Motor neuron (in vitro differentiated cells): ENCODE measurements around the gene TBCE. TPM values are rescaled to one million over a fixed set of nuclear protein-coding genes. Genes with fewer than 3 reads are reported as not detected.
"Not testable (repeated sequence)": the region's sequence is repeated elsewhere in the genome, so short reads cannot be mapped to it uniquely, and the experiment has no call there.

Experiments used
- ATAC-seq, 8 experiments: fragments of 200-7000 bp; cut with Tn5 transposase; replicated peaks in 6 of 8; 2 replicates each; pipeline ENCODE4 v1.8.0; 2021; ENCODE audit warnings: mild to moderate bottlenecking in 8 of 8, moderate library complexity in 8 of 8
- H3K27ac ChIP-seq, 2 donors: fragments of 250-450 bp; sonication (Bioruptor Pico); 2 replicates each; pipeline ENCODE4 v1.9.0; 2021; ENCODE audit warnings: antibody characterized with exemption in 2 of 2, mild to moderate bottlenecking in 2 of 2, moderate library complexity in 1 of 2
- H3K4me1 ChIP-seq, 2 donors: fragments of 250-450 bp; sonication (Bioruptor Pico); replicated peaks in 1 of 2; 2 replicates each; pipeline ENCODE4 v1.6.1; 2021; ENCODE audit warnings: antibody characterized with exemption in 2 of 2, mild to moderate bottlenecking in 2 of 2, moderate library complexity in 1 of 2
- H3K4me3 ChIP-seq, 5 donors: fragments of 250-450 bp; sonication (Bioruptor Pico); 2 replicates each; pipeline ENCODE4 v1.9.0; 2021; ENCODE audit warnings: antibody characterized with exemption in 5 of 5, mild to moderate bottlenecking in 5 of 5, moderate library complexity in 4 of 5
- WGBS, 10 experiments: fragments of 450-650 bp; shearing (Covaris generic); methylation state at CpG; one replicate each; pipeline ENCODE4 v1.0.0; 2022; 5-methylcytosine and 5-hydroxymethylcytosine counted together
- in situ Hi-C, 9 experiments: fragments of 400-800 bp; cut with MboI; loops; one replicate each; pipeline ENCODE4 v1.15.0; 2021; ENCODE audit warnings: low sequenced_read_pairs in 9 of 9, low pct_unique_long_range_greater_than_20kb in 2 of 9; ENCODE audit not compliant: unreplicated experiment in 9 of 9
- total RNA-seq, 8 experiments: library from RNA; unstranded; fragments of 300-600 nt; gene quantifications; 2 replicates each; pipeline versions ENCODE4 v1.2.3 to v1.2.4, GENCODE V29; 2022

Gene TBCE
- total RNA-seq, 8 experiments from 2014 or later = 22.8 to 54.1 (median 33.8) TPM

GRCh38 chr1:235450886-235451483, 83.8 kb downstream of the TBCE start:
- H3K27ac ChIP-seq = no peak overlapping the region
- in situ Hi-C loops = no loop called here
- WGBS, 10 experiments = 58 to 100% (median 71%) methylated on average over 1 to 2 of the region's 2 CpGs; no CpG with 5 or more reads in 2 of the 10 experiments

DNA sequence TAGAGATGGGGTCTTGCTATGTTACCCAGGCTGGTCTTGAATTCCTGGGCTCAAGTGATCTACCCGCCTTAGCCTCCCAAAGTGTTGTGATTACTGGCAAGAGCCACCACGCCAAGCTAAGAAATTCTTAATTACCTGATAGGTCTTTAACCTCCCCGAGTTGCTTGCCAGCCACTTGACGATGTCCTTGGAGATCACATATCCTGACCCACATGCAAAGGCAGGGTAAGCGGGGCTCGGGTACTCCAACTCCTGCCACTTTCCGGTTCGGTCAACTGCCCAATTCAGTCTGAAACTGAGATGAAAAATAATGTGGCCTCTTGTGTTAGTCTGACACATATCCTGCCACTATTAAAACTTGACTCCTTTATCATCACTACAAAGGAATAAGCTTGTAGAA, 86.8 kb downstream of the TBCE start:
- H3K4me1 ChIP-seq = peaks cover 6 to 10% of the 10 kb centered on the region in 2 donors
- no peak overlapping the region for H3K27ac ChIP-seq
- no peak overlapping the region for H3K4me3 ChIP-seq
- in situ Hi-C loops = no loop called here
- 83 to 100% (median 96%) methylated on average over 1 to 7 of the region's 8 CpGs; no CpG with 5 or more reads in 1 of the 10 experiments for WGBS, 10 experiments
- ATAC-seq = no peak

More at GRCh38 chr1:235450886-235451483, 83.8 kb downstream of the TBCE start:
- H3K4me1 ChIP-seq = peaks cover 3 to 7% of the 10 kb centered on the region in 2 donors
- ATAC-seq = peak in 3 of 8 experiments; percentile 61 to 90 (median 66)
- no peak overlapping the region for H3K4me3 ChIP-seq

DNA sequence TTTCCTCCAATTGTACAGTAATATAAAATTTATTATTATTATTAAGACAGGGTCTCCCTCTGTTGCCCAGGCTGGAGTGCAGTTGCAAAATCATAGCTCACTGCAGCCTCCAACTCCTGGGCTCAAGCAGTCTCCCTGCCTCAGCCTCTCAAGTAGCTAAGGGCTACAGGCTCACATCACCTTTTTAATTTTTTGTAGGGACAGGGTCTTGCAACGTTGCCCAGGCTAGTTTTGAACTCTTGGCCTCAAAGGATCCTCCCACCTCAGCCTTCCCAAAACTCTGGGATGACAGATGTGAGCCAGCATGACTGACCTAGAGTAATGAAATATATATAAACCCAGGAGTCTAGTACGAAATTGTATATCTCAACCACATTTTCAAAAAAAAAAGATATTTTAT, 87.9 kb downstream of the TBCE start:
- H3K4me1 ChIP-seq = peaks cover 6 to 10% of the 10 kb centered on the region in 2 donors
- H3K4me3 ChIP-seq = no peak overlapping the region
- WGBS, 10 experiments = 67 to 100% (median 91%) methylated on average over 1 to 2 of the region's 2 CpGs; no CpG with 5 or more reads in 5 of the 10 experiments
- H3K27ac ChIP-seq = no peak overlapping the region
- in situ Hi-C loops = no loop called here
- ATAC-seq = no peak

- 9 to 58% (median 25%) methylated on average over 2 to 4 of the region's 4 CpGs; no CpG with 5 or more reads in 1 of the 10 experiments for WGBS, 10 experiments
- Histone ChIP-seq H3K4me3 (no peak overlapping the region), H3K4me1 (peaks cover 6 to 10% of the 10 kb centered on the region in 2 donors), H3K27ac (no peak overlapping the region)
- in situ Hi-C loops = no loop called here
- ATAC-seq = peak in 5 of 8 experiments; percentile 32 to 81 (median 71)
Observed at GRCh38 chr1:235455823-235456222, 88.6 kb downstream of the TBCE start.

GRCh38 chr1:235457856-235458255, 90.6 kb downstream of the TBCE start:
- H3K4me3 ChIP-seq, H3K27ac ChIP-seq, in situ Hi-C loops, ATAC-seq: not testable (repeated sequence)
- 40 to 100% (median 97%) methylated on average over 1 to 7 of the region's 7 CpGs; no CpG with 5 or more reads in 1 of the 10 experiments for WGBS, 10 experiments
- peaks cover 6 to 10% of the 10 kb centered on the region in 2 donors for H3K4me1 ChIP-seq

DNA sequence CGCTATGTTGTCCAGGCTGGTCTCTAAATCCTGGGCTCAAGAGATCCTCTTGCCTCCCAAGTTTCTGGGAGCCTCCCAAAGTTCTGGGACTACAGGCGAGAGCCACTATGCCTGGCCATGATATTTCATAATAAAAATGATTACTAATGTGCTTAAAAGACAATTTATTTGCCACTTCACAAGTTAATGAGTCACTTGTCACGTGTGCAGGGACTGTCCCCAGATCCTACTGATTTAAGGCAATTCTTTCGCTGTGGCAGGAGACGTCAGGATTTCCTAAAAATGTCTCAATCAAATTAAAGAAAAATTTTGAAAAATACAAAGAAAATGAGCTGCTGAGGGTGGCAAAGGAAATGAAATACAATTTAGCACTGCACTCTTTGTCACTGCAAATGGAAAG, 93.5 kb downstream of the TBCE start:
- 72 to 100% (median 94%) methylated on average over 1 to 5 of the region's 5 CpGs for WGBS, 10 experiments
- in situ Hi-C loops = no loop called here
- Histone ChIP-seq H3K27ac (no peak overlapping the region), H3K4me3 (no peak overlapping the region), H3K4me1 (peaks cover 3 to 5% of the 10 kb centered on the region in 2 donors)
- ATAC-seq = no peak

GRCh38 chr1:235461954-235462353, 94.7 kb downstream of the TBCE start:
- H3K4me1 ChIP-seq = no peaks in the 10 kb centered on the region
- H3K4me3 ChIP-seq = no peak overlapping the region
- WGBS, 10 experiments = 83 to 100% (median 90%) methylated on average over 1 of the region's 1 CpG; no CpG with 5 or more reads in 4 of the 10 experiments
- ATAC-seq = no peak
- in situ Hi-C loops = no loop called here
- no peak overlapping the region for H3K27ac ChIP-seq

DNA sequence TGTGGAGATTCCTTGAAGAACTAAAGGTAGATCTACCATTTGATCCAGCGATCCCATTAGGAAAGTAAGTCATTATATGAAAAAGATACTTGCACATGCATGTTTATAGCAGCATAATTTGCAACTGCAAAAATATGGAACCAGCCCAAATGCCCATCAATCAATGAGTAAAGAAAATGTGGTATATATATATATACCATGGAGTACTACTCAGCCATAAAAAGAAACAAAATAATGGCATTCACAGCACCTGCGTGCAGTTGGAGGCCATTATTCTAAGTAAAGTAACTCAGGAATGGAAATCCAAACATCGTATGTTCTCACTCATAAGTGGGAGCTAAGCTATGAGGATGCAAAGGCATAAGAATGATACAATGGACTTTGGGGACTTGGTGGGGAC, 95.6 kb downstream of the TBCE start:
- H3K27ac ChIP-seq, H3K4me1 ChIP-seq, in situ Hi-C loops, H3K4me3 ChIP-seq, ATAC-seq: not testable (repeated sequence)
- WGBS, 10 experiments = 91 to 100% (median 100%) methylated on average over 1 to 3 of the region's 3 CpGs; no CpG with 5 or more reads in 2 of the 10 experiments

- WGBS, 10 experiments = 83 to 100% (median 93%) methylated on average over 1 to 3 of the region's 3 CpGs; no CpG with 5 or more reads in 1 of the 10 experiments
- Histone ChIP-seq H3K4me3 (no peak overlapping the region), H3K27ac (no peak overlapping the region), H3K4me1 (no peaks in the 10 kb centered on the region)
- in situ Hi-C loops = no loop called here
- no peak for ATAC-seq
Observed at GRCh38 chr1:235465066-235465465, 97.8 kb downstream of the TBCE start.

GRCh38 chr1:235468004-235468403, 100.8 kb downstream of the TBCE start:
- in situ Hi-C loops = no loop called here
- Histone ChIP-seq H3K27ac (no peak overlapping the region), H3K4me1 (no peaks in the 10 kb centered on the region), H3K4me3 (no peak overlapping the region)
- WGBS, 10 experiments = 90 to 100% (median 95%) methylated on average over 2 to 3 of the region's 3 CpGs
- no peak for ATAC-seq

GRCh38 chr1:235468970-235469369, 101.7 kb downstream of the TBCE start:
- H3K4me3 ChIP-seq = no peak overlapping the region
- peak in 1 of 8 experiments; percentile 81 for ATAC-seq
- 38 to 97% (median 93%) methylated on average over 3 to 4 of the region's 4 CpGs for WGBS, 10 experiments
- H3K27ac ChIP-seq = no peak overlapping the region
- in situ Hi-C loops = no loop called here
- no peaks in the 10 kb centered on the region for H3K4me1 ChIP-seq

- in situ Hi-C loops, ATAC-seq: not testable (repeated sequence)
- WGBS, 10 experiments = 86 to 100% (median 100%) methylated on average over 1 to 2 of the region's 2 CpGs; no CpG with 5 or more reads in 2 of the 10 experiments
Observed at GRCh38 chr1:235469897-235470296, 102.7 kb downstream of the TBCE start.

DNA sequence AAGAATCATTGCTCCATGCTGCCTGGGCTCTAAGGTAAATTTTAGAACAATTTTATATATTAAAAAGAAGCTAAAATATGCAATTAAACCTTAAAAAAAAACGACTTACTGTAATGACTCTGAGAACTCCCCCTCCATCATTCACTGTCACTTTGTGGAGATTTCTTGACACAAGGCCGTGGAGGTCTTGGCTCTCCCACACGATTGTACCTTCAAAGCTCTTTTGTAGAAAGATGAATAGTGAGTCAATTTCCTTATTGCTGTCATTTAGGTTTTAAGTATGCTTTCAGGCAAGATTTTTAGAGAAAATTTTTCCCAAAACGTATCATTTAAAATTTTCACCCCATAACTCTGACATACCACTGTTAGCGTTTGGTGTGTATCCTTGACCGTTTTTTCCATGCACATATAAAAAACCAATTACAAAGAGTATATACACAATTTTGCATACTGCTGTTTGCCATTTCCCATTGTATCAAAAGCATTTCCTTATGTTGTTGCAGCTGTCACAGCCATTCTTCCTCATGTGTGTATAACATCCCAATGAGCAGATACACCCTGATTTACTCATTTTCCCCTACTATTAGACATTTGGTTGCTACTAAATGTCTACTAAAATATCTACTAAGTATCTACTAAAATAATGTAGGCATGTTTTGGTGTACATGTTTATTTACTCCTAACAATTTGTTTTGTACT, 103.7 kb downstream of the TBCE start:
- in situ Hi-C loops = no loop called here
- ATAC-seq = no peak
- WGBS, 10 experiments = 20 to 94% (median 77%) methylated on average over 1 to 6 of the region's 6 CpGs

More at GRCh38 chr1:235469897-235470296, 102.7 kb downstream of the TBCE start:
- not testable (repeated sequence) for H3K27ac ChIP-seq, H3K4me3 ChIP-seq, H3K4me1 ChIP-seq

More for the DNA sequence above, 103.7 kb downstream of the TBCE start:
- Histone ChIP-seq H3K4me1 (no peaks in the 10 kb centered on the region), H3K27ac (no peak overlapping the region), H3K4me3 (no peak overlapping the region)
